A673 (cell line): ENCODE measurements around the gene AANAT.

ENCODE experiments used
- EZH2 ChIP-seq: fragments of 200-600 bp; sonication (generic); IDR thresholded peaks from 2 replicates; pipeline ENCODE4 v1.6.1; 2017; ENCODE audit warnings: borderline replicate concordance, low read depth, mild to moderate bottlenecking, mixed read lengths, antibody characterized with exemption, low read length; ENCODE audit not compliant: poor library complexity, severe bottlenecking
- TF ChIP-seq, protein P1 (sequence below): fragments of 300-800, 200-600 bp; sonication (generic); conservative IDR thresholded peaks from 2 replicates; pipeline ENCODE4 v1.5.1; 2017; ENCODE audit warnings: low read depth, mild to moderate bottlenecking, antibody characterized with exemption, low read length, moderate library complexity, mixed read lengths

DNA sequence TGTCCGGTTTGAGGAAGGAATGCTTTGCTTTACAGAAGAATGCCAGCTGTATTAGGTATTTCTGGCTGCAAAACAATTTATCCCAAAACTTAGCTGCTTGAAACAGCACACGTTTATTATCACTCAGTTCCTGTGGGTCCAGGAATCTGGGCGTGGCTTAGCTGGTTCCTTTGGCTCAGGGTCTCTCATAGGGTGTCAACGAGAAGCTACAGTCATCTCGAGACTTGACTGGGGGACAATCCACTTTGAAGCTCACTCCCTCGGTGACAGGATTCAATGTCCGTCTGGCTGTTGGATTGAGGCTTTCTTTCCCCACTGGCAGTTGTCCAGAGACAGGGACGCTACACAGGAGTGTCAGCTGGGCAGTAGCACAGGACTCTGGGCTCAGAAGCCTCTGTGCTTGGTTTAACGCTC is 43.4 kb downstream of the AANAT start:
- TF ChIP-seq, protein P1, sequence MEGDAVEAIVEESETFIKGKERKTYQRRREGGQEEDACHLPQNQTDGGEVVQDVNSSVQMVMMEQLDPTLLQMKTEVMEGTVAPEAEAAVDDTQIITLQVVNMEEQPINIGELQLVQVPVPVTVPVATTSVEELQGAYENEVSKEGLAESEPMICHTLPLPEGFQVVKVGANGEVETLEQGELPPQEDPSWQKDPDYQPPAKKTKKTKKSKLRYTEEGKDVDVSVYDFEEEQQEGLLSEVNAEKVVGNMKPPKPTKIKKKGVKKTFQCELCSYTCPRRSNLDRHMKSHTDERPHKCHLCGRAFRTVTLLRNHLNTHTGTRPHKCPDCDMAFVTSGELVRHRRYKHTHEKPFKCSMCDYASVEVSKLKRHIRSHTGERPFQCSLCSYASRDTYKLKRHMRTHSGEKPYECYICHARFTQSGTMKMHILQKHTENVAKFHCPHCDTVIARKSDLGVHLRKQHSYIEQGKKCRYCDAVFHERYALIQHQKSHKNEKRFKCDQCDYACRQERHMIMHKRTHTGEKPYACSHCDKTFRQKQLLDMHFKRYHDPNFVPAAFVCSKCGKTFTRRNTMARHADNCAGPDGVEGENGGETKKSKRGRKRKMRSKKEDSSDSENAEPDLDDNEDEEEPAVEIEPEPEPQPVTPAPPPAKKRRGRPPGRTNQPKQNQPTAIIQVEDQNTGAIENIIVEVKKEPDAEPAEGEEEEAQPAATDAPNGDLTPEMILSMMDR, result no peak
- TF ChIP-seq EZH2, result no peak
